Measurements from ENCODE around the gene MICAL3. TPM values are rescaled to one million over a fixed set of nuclear protein-coding genes. Genes with fewer than 3 reads are reported as not detected.

Gene MICAL3
- total RNA-seq, 4 donors from 2014 or later, result 84.2 to 290 (median 151) TPM

- in situ Hi-C loops (cut with MboI; ENCODE audit: low pct_ligation_motif_present in 1 of 4, low pct_unique_long_range_greater_than_20kb in 1 of 4, low sequenced_read_pairs in 3 of 4), result no loop called here
- H3K27ac ChIP-seq, result no peak overlapping the region
- 90 to 100% methylated on average over 3 to 13 of the region's 13 CpGs for WGBS, 2 donors (ENCODE audit: low coverage in 1 of 2)
- peaks cover 17 to 47% (median 32%) of the 10 kb centered on the region in 4 donors for H3K4me1 ChIP-seq
- no peaks in the 10 kb centered on the region for H3K27me3 ChIP-seq
- intact Hi-C loops (cut with DNase I; ENCODE audit: low total_unique reads), result no loop called here
- H3K9me3 ChIP-seq, result no peaks in the 10 kb centered on the region
- TF ChIP-seq CTCF (IDR thresholded peaks at IDR 0.05) (no peak), EP300 (IDR thresholded peaks at IDR 0.05; ENCODE audit: low read depth) (no peak), POLR2A (IDR thresholded peaks at IDR 0.05) (no peak), POLR2AphosphoS5 (IDR thresholded peaks at IDR 0.05) (no peak)
- DNase-seq, result no peak
- no peak overlapping the region for H3K4me3 ChIP-seq
- H3K36me3 ChIP-seq, result no peaks in the 10 kb centered on the region
These were observed 108.0 kb downstream of the MICAL3 start for GRCh38 chr22:17916226-17916889.

- no peak for TF ChIP-seq EP300 (IDR thresholded peaks at IDR 0.05; ENCODE audit: low read depth)
- TF ChIP-seq POLR2AphosphoS5 (IDR thresholded peaks at IDR 0.05), result no peak
- no peak for TF ChIP-seq POLR2A (IDR thresholded peaks at IDR 0.05)
- no peak for TF ChIP-seq CTCF (IDR thresholded peaks at IDR 0.05)
- H3K4me1 ChIP-seq, result peaks cover 18 to 47% (median 32%) of the 10 kb centered on the region in 4 donors
- intact Hi-C loops (cut with DNase I; ENCODE audit: low total_unique reads) (no loop called here), in situ Hi-C loops (cut with MboI; ENCODE audit: low pct_ligation_motif_present in 1 of 4, low pct_unique_long_range_greater_than_20kb in 1 of 4, low sequenced_read_pairs in 3 of 4) (no loop called here)
- WGBS, 2 donors (ENCODE audit: low coverage in 1 of 2), result 94% methylated on average over 7 of the region's 7 CpGs; no CpG with 5 or more reads in 1 of the 2 donors
- no peak overlapping the region for H3K4me3 ChIP-seq
- no peaks in the 10 kb centered on the region for H3K36me3 ChIP-seq
- no peaks in the 10 kb centered on the region for H3K9me3 ChIP-seq
- no peak overlapping the region for H3K27ac ChIP-seq
- H3K27me3 ChIP-seq, result no peaks in the 10 kb centered on the region
- DNase-seq, result no peak
These were observed 108.7 kb downstream of the MICAL3 start for GRCh38 chr22:17915676-17916075.

- in situ Hi-C loops (cut with MboI; ENCODE audit: low pct_ligation_motif_present in 1 of 4, low pct_unique_long_range_greater_than_20kb in 1 of 4, low sequenced_read_pairs in 3 of 4), result no loop called here
- no peak for TF ChIP-seq EP300 (IDR thresholded peaks at IDR 0.05; ENCODE audit: low read depth)
- no peak for TF ChIP-seq POLR2A (IDR thresholded peaks at IDR 0.05)
- no peak for TF ChIP-seq CTCF (IDR thresholded peaks at IDR 0.05)
- TF ChIP-seq POLR2AphosphoS5 (IDR thresholded peaks at IDR 0.05), result no peak
- WGBS, 2 donors (ENCODE audit: low coverage in 1 of 2), result 88 to 100% methylated on average over 1 to 10 of the region's 10 CpGs
- no peaks in the 10 kb centered on the region for H3K9me3 ChIP-seq
- intact Hi-C loops (cut with DNase I; ENCODE audit: low total_unique reads), result no loop called here
- no peak overlapping the region for H3K4me3 ChIP-seq
- H3K27ac ChIP-seq, result no peak overlapping the region
- H3K4me1 ChIP-seq, result peaks cover 16 to 47% (median 31%) of the 10 kb centered on the region in 4 donors
- no peaks in the 10 kb centered on the region for H3K27me3 ChIP-seq
- no peak for DNase-seq
- no peaks in the 10 kb centered on the region for H3K36me3 ChIP-seq
These were observed 109.2 kb downstream of the MICAL3 start for GRCh38 chr22:17915188-17915587.

- H3K36me3 ChIP-seq, result no peaks in the 10 kb centered on the region
- in situ Hi-C loops (cut with MboI; ENCODE audit: low pct_ligation_motif_present in 1 of 4, low pct_unique_long_range_greater_than_20kb in 1 of 4, low sequenced_read_pairs in 3 of 4) (no loop called here), intact Hi-C loops (cut with DNase I; ENCODE audit: low total_unique reads) (no loop called here)
- H3K4me3 ChIP-seq, result no peak overlapping the region
- H3K27ac ChIP-seq, result peak overlapping the region in 2 of 4 donors; percentile 13 to 16
- H3K27me3 ChIP-seq, result no peaks in the 10 kb centered on the region
- TF ChIP-seq EP300 (IDR thresholded peaks at IDR 0.05; ENCODE audit: low read depth), result no peak
- no peak for TF ChIP-seq POLR2AphosphoS5 (IDR thresholded peaks at IDR 0.05)
- no peak for TF ChIP-seq POLR2A (IDR thresholded peaks at IDR 0.05)
- TF ChIP-seq CTCF (IDR thresholded peaks at IDR 0.05), result no peak
- WGBS, 2 donors (ENCODE audit: low coverage in 1 of 2), result 69 to 72% methylated on average over 2 to 3 of the region's 3 CpGs
- DNase-seq, result no peak
- peaks cover 9 to 47% (median 27%) of the 10 kb centered on the region in 4 donors for H3K4me1 ChIP-seq
- H3K9me3 ChIP-seq, result no peaks in the 10 kb centered on the region
These were observed 109.9 kb downstream of the MICAL3 start for GRCh38 chr22:17914474-17914873.
